ENCODE results near the gene TMIE.

TMIE gene, protein sequence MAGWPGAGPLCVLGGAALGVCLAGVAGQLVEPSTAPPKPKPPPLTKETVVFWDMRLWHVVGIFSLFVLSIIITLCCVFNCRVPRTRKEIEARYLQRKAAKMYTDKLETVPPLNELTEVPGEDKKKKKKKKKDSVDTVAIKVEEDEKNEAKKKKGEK

DNA sequence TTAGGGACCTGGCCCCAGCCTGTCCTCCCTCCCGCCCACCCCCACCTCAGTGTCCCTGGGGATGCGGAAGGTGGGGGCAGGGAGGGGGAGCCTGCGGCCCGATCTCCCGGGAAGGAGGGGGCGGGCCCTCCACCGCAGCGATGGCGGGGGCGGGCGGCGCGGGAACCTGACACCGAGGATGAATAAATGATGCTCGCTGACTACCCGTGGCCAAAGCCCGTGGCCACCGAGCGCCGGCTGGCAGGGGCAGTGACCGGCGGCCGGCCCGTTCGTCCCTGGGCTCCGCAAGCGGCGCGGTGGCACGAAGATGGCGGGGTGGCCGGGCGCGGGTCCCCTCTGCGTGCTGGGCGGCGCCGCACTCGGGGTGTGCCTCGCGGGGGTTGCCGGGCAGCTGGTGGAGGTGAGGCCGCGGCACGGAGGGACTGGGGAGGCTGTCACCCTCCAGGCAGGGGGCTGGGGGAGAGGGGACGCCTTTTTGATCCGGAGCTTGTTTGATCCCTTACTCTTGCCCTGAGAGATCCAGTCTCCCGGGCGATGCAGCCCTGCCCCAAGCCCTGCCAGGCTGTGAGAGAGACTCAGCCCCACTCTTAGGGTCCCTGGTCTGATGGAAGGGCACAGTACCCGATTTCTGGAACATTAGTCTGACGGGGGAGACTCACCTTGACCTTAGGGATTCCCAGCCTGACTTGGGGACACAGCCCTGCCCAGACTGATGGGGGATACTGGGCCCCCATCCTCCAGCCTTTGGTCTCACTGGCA lies at the start of gene TMIE:
Gene TMIE, plus strand, starts transcription at position 212 of the 759 bp plus-strand sequence. Its CDS starts 96 bp downstream, at position 308.
- DNase-seq (ENCODE audit: low read depth, low spot score) = peak; percentile 22

DNA sequence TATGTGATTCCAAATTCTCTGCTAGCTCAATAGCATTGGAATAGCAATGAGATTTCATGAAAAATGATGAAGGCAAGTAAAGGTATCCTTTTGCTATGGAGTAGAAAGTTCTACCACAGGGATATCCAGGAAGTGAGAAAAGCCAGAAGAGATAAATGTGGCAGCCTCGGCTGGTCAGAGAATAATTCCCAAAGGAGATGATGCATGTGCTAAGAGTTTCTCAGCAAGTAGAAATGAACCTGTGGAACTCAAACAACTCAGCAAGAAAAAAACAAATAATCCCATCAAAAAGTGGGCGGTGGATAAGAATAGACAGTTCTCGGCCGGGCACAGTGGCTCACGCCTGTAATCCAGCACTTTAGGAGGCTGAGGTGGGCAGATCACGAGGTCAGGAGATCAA lies 45.9 kb upstream of the TMIE start:
- no peak for DNase-seq (ENCODE audit: low read depth, low spot score)

DNA sequence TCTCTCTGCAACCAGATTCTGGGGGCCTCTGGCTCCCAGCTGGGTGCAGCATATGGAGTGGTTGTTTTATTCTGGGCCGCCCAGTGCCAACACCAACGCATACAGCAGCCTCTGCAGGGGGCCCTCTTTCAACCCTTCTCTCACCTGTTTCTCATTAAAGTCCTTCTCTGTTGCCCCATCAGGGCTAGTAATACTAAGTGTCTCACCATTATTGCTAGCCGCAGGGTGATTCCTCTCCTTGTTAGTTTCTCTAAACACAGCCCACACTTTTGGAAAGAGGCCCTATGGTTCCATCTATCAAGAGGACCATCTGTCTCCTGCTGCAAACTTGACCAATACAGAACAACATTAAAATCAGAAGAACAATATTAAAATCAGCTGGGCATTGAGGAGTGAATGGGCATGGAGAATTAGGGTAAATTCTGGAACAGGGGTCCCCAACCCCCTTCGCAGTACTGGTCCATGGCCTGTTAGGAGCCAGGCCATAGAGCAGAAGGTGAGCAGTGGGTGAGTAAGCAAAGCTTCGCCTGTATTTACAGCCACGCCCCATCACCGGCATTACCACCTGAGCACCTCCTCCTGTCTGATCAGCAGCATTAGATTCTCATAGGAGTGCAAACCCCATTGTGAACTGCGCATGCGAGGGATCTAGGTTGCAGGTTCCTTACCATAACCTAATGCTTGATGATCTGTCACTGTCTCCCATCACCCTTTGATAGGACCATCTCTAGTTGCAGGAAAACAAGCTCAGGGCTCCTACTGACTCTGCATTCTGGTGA lies 44.2 kb upstream of the TMIE start:
- DNase-seq (ENCODE audit: low read depth, low spot score) = no peak

DNA sequence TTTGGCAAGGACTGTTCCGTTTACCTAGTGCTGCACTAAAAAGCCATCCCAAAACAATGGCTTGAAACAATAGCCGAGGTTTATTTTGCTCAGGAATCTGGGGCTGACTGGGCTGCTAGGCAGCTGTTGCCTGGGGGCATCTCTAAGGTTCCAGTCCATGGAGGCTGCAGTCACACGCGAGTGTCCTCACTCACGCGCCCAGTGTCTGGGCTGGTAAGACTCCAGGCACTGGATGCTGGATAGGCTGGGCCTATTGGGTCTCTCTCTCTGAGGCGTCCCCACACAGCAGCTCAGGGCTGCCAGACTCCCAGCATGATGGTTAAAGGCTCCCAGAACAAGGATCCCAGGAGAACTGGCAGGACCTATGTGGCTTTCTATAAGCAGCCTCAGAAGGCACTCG lies 41.9 kb upstream of the TMIE start:
- DNase-seq (ENCODE audit: low read depth, low spot score) = no peak

DNA sequence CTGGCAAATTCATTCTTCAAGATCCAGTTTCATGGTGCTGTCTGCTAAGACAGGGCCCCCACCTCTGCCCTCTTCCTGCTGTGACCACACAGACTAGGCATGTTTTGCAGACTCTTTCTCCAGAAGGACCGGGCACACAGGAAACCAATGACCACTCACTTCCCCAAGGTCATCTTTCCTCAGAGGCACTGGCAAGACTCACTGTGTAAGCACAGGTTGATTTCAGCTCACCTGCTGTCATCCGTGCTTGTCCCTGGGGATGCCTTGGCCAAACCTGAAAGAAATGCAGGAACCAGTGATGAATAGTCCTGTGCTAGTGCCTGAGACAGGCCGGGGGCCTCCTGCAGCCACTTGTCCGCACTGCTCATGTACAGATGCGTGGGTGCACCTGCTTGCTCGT lies 41.2 kb upstream of the TMIE start:
- no peak for DNase-seq (ENCODE audit: low read depth, low spot score)

DNA sequence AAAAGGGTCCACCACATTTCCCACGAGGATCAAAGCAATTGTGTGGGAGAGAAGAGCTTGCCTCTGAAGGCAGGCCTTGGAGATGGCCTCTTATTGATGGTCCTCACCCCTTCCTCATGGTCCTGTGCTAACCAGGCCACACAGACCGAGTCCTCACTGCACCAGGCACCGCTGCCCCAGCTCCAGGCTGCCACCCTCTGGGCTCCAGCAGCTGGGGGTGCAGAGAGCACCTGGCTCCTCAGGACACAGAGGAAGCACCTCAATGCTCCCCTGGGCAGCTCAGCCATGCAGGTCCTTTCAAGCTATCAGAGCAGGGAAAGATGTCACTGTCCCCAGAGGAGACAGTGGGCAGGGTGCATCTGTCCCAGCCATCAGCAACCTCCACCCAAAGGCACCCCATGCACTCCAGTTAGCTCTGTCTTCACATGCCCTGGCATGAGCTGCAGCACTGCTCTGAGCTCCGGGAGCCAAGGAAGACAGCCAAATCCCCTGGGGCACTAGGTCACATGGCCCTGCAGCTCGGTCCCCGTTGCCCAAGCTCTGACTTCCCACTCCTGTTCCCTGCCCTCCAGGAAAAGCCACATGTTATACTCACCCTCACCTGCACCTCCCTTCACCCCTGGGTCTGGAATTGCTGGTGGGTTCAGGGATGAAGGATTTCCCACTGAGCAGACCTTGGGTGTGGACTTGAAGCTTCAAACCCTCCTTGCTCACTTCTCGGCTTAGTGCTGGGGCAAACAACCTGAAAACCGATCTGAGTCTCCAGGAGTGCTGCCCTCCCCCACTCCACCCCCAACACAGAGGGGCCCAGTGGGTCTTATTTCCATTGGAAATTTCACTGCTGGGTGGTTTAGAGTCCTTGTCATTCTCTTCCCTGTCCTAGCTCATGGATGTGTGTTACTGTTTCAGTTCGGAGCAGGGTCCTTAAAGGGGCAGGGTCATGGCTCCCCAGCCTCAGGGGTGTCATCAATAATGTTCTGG lies 40.4 kb upstream of the TMIE start:
- no peak for DNase-seq (ENCODE audit: low read depth, low spot score)

DNA sequence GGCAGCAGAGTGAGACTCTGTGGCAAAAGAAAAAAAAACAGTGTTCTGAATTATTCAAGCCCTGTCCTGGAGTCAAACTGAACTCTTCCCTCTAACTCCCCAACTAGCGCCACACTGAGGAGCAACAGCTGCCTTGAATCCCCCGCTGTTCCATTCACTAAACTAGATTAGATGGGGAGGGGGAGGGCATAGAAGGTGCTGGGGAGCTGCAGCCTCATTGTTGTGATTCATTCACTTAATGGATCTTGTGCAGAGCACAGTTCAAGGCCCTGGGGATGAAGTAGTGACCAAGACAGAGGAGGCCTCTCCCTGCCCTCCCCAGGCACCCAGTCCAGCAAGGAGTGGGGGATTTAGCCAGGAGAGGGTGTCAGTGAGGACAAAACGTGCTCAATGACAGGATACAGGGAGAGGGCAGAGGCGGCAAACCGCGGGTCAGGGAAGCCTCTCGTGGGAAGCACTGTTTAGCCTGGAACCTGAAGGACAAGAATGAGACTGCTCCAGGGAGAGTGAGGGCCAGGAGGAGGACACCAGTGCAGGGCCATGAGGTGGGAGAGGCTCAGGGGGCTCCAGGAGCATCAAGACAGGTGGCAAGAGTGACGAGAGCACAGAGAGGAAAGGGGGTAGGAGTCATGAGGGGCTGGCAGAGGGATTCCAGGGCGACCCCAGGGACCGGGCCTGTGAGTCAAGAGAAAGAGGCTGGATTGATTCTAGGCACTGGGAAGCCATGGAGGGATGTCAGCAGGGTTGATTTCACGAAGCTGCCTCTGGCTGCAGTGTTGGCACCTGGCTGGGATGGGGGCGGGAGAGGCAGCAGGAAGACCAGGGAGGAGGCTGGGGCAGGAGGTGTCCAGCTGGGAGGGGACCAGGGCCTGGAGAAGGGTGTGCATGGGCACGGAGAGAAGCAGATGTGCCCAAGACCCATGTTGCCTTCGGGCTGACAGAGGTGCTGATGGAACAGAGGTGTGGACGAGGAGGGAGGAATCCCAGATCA lies 39.1 kb upstream of the TMIE start:
- no peak for DNase-seq (ENCODE audit: low read depth, low spot score)

DNA sequence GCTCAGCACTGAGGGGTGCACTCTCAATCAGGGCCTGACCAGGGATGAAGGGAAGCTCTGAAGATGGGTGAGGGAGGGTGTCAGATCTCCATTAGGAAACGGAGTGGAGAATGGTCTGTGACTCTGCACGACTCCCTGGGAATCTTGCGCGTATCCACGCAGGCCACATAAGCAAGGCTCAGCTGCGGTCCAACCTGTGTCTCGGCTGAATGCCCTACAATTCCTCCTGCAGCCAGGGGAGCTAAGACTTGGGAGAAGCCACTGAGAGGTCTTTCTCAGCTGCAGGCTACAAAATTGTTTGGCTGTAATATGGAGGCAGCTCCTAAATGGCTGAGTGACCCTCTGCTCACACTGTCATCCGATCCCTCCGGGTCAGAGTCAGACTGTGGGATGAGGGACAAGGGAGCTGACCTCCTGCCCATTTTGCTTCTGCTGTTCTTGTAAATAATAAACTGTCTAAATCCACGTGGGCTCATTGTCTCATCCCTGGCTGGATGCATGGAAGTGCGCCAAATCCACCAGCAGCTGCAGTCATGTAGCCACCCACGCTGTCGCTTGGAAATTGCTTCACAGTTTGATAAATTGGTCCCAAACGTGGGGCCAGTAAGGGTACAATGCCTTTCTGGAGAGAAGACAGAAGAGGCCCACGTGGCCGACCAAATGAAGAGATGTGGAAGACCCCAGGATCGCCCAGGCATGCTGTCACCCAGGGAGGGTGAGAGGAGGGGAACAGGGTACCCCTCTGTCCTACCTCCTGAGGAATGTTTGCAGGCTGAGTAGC lies 38.2 kb upstream of the TMIE start:
- DNase-seq (ENCODE audit: low read depth, low spot score) = peak; percentile 25

DNA sequence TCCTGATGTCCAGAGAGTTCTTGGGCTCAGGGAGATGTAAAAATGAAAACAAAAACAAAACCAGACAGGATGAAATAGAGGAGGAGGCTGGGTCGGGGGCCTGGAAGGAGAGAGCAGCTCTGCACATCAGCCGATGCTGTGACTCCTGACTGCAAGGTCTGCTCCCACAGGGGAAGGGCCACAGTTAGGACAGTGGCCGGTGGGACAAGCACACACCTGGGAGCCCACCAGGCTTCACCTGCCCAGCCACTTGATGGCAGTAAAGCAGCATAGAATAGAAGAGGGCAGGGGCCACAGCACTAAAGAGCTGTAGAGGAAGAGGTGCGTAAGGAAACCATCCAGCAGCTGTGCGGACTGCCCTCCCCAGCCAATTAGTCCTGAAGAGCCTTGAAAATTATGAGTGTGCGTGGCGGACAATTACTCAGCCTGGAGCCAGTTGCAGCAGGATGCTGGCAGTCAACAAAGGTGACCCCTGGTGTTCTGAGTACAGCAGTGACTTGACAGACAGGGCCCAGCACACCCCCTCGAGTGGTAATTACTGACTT lies 37.5 kb upstream of the TMIE start:
- DNase-seq (ENCODE audit: low read depth, low spot score) = peak; percentile 22

DNA sequence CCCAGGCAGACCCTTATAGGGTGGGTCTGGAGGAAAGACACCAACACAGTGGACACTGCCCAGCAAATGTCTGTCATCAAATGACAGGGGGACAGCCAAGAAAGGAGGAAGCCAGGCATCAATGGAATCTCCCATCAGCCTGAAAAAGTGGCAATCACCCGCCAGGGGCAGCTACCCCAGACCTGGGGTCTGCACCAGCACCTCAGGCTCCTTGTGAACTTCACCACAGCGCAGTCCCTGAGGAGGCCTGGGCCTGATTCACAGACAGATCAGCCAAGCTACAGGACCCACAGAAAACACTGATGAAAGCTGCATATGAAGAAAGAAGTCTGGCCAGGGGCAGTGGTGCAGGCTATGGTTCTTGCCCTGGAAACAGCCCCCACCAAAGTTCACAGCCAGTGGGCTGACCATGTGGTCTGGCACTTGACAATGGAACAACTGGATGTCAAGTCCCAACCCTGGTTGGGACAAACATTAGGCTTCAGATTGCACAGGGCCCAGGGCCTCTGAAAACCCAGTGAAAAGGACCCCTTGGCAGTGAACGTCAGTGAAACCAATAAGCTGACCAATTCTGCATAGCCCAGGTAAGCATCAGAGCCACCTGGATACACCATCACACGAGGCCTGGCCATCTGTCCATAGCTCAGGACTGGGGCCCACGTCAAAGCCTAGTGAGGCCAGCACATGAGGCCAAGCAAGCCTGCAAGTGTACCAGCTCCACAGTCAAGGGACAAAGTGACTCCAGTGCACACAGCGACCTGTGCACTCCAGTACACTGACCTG lies 36.8 kb upstream of the TMIE start:
- DNase-seq (ENCODE audit: low read depth, low spot score) = no peak

DNA sequence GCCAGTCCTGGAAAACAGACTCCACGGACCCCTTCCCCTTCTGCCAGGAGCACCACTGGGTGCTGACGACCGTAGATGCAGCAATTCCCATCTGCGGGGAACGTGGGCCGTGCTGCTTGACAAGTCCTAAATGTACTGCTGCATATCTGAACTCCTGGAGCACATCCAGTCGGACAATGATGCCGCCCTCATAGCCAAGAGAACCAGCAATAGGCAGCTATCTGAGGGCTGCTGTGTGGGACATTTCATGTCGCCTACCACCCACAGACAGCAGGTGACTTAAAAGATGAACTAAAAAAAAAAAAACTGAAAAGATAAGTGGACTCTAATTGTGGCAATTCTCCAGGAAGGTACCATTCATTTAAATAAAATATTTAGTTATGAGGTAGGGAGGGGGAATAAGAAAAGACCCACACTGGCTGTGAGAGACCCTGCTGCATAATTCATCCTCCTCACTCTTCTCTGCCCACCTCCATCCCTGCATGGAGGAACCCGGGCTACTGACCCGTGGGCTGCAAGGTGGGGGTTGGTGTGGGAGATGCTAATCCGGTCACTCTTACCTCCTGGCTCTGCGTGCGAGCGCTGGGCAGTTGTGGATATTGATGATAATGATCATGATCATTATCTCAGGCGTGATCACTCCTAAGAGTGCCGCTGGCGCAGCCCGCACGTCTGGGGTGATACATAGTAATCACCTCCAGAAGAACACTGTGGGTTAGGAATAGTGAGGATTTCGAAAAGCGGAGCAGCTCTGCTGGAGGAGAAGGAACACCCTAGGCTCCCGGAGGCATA lies 36.0 kb upstream of the TMIE start:
- DNase-seq (ENCODE audit: low read depth, low spot score) = no peak

DNA sequence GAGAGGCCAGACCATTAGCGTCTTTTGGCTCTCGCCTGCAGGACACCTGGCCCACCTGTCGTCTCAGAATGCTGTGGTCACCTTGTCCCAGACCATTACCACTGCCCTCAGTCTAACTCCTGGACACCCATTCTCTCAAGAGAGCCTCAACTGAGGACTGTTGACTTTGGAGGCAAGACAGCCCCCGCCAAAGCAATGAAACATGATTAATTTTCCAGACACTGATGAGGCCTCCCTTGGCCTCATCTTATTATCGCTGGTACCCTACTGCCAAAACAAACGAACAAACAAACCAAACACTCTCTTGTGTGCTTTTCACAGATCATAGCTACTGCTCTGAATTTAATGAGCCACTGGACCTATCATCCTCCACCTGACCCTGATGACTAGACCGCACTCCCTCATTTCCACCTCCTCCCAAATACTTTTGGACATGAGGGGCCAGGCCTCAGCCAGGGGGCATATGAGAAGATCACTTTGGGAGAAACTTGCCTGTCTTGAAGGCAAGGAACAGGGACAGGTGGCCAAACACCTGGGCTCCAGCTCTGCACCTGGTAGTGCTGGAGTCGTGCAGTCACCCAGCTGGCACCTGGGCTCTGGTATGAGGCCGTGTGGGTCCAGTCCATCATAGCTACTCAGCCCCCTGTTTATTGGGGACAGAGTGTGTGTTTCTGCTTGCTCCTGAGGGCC lies 35.3 kb upstream of the TMIE start:
- peak; percentile 19 for DNase-seq (ENCODE audit: low read depth, low spot score)

DNA sequence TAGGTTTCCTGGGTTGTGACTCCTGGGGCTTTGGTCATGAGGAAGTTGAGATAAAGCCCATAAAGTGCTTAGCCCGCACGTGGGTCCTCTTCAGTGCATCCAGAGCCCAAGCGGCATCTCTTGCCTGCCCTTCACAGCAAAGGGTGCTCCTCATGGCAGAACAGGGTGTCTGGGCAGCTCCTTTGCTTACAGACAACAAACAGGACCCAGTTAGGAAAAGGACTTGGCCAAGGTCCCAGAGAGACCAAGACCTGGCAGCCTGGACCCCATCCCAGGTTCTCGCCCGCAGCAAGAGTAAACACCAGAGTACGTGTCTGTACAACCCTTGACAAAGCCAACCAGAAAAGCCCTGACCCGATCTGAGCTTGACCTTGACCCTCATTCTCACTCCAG lies 34.7 kb upstream of the TMIE start:
- no peak for DNase-seq (ENCODE audit: low read depth, low spot score)

DNA sequence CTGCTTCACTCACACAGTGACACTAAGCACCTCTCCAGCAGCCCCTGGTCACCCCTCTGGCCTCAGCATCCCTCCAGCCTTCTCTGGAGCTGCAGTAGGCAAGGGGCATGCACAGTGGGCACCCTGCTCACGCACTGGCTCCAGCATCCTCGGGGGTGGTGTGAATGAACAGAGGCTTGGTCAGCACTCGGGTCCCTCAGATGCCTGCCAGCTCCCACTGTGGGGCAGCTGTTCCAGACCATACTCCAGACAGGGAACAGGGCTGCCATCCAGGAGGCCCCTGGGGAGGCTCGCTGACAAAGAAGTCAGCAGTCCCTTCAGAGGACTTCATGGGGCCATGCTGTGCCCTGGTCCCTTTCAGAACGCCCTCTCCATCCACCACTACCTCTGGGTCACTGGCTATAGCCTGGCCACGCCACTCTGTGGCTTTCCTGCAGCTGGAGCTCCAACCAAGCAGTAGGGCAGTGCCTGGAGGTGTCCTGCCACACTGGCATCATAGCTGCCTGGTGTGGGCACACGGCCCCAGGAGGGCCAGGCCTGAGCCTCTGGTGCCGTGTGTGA lies 34.1 kb upstream of the TMIE start:
- DNase-seq (ENCODE audit: low read depth, low spot score) = no peak

DNA sequence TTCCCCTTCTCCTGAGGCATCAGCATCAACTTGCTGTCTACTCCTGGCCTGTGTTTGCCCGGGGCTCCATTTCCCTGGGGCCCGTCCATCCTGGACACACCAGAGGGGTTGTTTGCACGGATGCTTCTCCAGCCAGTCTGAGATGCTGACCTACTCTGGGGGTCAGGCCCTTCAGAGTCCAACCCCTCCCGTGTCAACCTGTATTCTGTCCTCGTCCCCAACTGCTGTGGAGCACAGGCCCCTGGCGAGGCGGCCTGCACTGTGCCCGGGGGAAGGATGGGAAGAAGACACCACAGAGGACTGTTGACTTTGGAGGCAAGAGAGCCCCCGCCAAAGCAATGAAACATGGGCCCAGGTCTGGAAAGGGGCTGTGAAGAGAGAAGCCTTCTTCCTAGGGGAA lies 33.5 kb upstream of the TMIE start:
- no peak for DNase-seq (ENCODE audit: low read depth, low spot score)

DNA sequence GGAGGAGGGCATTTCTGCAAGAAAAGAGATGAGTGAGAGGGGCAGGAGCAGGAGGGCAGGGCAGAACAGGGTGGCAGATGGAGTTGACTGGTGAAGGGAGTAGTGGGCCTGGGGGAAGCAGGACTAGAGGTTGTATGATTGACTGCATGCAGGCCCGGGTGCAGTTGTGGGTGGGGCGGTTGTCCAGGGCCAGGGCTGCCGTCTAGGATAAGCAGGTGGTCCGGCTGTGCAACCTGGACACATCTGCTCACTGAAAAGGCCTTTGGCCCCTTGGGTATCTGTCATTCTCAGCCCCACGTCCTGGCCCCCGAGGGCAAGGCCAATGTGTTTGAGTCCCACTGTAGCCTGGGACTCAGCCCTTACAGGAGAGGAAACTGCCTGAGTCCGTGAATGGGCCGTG lies 33.1 kb upstream of the TMIE start:
- no peak for DNase-seq (ENCODE audit: low read depth, low spot score)

DNA sequence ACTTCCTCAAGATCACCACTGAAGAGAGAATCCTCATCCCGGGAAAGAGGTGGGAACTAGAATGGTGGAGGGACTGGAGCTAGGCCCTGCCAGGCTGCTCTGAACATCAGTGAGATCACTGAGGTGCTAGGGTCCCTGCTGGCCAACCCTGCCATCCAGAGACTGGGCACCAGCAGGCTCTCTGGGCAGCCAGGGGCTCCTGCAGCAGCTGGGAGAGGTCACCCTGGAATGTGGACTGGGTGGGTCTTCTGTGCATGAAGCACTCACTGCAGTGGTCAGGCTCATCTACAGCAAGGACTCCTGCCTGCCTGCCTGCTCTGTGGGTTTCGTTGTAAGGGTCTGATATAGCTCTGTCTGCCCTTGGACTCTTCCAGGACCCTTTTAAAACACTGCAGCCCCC lies 32.6 kb upstream of the TMIE start:
- DNase-seq (ENCODE audit: low read depth, low spot score) = no peak

Measured in astrocyte of the hippocampus (primary cell).